Smooth muscle cell (in vitro differentiated cells): ENCODE measurements around the gene PTPRQ. TPM values are rescaled to one million over a fixed set of nuclear protein-coding genes. Genes with fewer than 3 reads are reported as not detected.

Experiments used
- DNase-seq: peaks from one replicate; lab custom pipeline; 2025; ENCODE audit not compliant: unreplicated experiment; lab: John Stamatoyannopoulos, UW
- H2AFZ ChIP-seq: fragments of 200-600 bp; sonication (generic); 2 replicates; pipeline ENCODE4 v1.6.0; 2016; ENCODE audit warnings: antibody characterized with exemption, low read depth, mild to moderate bottlenecking
- H3F3A ChIP-seq: fragments of 200-600 bp; sonication (generic); 2 replicates; pipeline ENCODE4 v1.6.0; 2017; ENCODE audit warnings: antibody characterized with exemption, low read depth
- H3K27ac ChIP-seq: fragments of 200-600 bp; sonication (generic); 2 replicates; pipeline ENCODE4 v1.5.1; 2016; ENCODE audit warnings: low read depth, mild to moderate bottlenecking
- H3K27me3 ChIP-seq: fragments of 200-600 bp; sonication (generic); 2 replicates; pipeline ENCODE4 v1.6.1; 2016; ENCODE audit warnings: low read depth, mild to moderate bottlenecking
- H3K36me3 ChIP-seq: fragments of 200-600 bp; sonication (generic); 2 replicates; pipeline ENCODE4 v1.5.1; 2016; ENCODE audit warnings: low read depth
- H3K4me1 ChIP-seq: fragments of 200-600 bp; sonication (generic); 2 replicates; pipeline ENCODE4 v1.5.1; 2016; ENCODE audit warnings: low read depth
- H3K4me2 ChIP-seq: fragments of 200-600 bp; sonication (generic); 2 replicates; pipeline ENCODE4 v1.6.0; 2016; ENCODE audit warnings: mild to moderate bottlenecking
- H3K4me3 ChIP-seq: fragments of 200-600 bp; sonication (generic); 2 replicates; pipeline ENCODE4 v1.5.1; 2016; ENCODE audit warnings: mild to moderate bottlenecking
- H3K79me2 ChIP-seq: fragments of 200-600 bp; sonication (generic); 2 replicates; pipeline ENCODE4 v1.6.0; 2016; ENCODE audit warnings: low read depth, mild to moderate bottlenecking
- H3K9ac ChIP-seq: fragments of 200-600 bp; sonication (generic); 2 replicates; pipeline ENCODE4 v1.6.0; 2016; ENCODE audit warnings: low read depth
- H3K9me3 ChIP-seq: fragments of 200-600 bp; sonication (generic); replicated peaks from 2 replicates; pipeline ENCODE4 v1.5.1; 2016; ENCODE audit warnings: low read depth
- H4K20me1 ChIP-seq: fragments of 200-600 bp; sonication (generic); 2 replicates; pipeline ENCODE4 v1.6.0; 2016; ENCODE audit warnings: low read depth
- CTCF ChIP-seq: fragments of 200-600 bp; sonication (generic); IDR thresholded peaks from 2 replicates; pipeline ENCODE4 v1.5.1; 2017; ENCODE audit warnings: borderline replicate concordance, mild to moderate bottlenecking, antibody characterized with exemption; ENCODE audit not compliant: insufficient read depth, poor library complexity, severe bottlenecking
- WGBS: methylation state at CpG from one replicate; pipeline ENCODE4 v1.1.7; 2016; ENCODE audit warnings: low lambda C conversion rate; 5-methylcytosine and 5-hydroxymethylcytosine counted together
- polyA plus RNA-seq: library from polyadenylated mRNA; unstranded; fragments of >200 nt; fragmentation: Nextera tagmentation; extraction: Ambion mirVana; gene quantifications from 2 replicates; pipeline ENCODE4 v1.2.1, GENCODE V29; 2016
- total RNA-seq: library from RNA; depleted of rRNA; stranded (reverse); fragments of >200 nt; gene quantifications from 2 replicates; pipeline ENCODE4 v1.2.3, GENCODE V29; 2014

PTPRQ gene
- total and polyA plus RNA-seq, 2 experiments from 2014 or later, result 0.04 TPM; not detected in 1

- DNase-seq, result no peak
- no peaks in the 10 kb centered on the region for H3K9me3 ChIP-seq
- H3F3A ChIP-seq, result no peaks in the 10 kb centered on the region
- WGBS, result 65% methylated on average over 4 of the region's 4 CpGs
- H3K79me2 ChIP-seq, result no peaks in the 10 kb centered on the region
- peak overlapping the region; percentile 92 for H2AFZ ChIP-seq
- H3K27ac ChIP-seq, result no peak overlapping the region
- TF ChIP-seq CTCF, result no peak
- no peaks in the 10 kb centered on the region for H4K20me1 ChIP-seq
- H3K36me3 ChIP-seq, result no peaks in the 10 kb centered on the region
- no peak overlapping the region for H3K9ac ChIP-seq
- H3K4me1 ChIP-seq, result peaks cover 11% of the 10 kb centered on the region
- peak overlapping the region; percentile 86 for H3K4me2 ChIP-seq
- peaks cover 77% of the 10 kb centered on the region for H3K27me3 ChIP-seq
- peak overlapping the region; percentile 45 for H3K4me3 ChIP-seq
Measured at GRCh38 chr12:80713419-80713818, 269.4 kb downstream of the PTPRQ start.

GRCh38 chr12:80714055-80714454 is 270.0 kb downstream of the PTPRQ start:
- H3K36me3 ChIP-seq, result no peaks in the 10 kb centered on the region
- H4K20me1 ChIP-seq, result no peaks in the 10 kb centered on the region
- H2AFZ ChIP-seq, result peak overlapping the region; percentile 92
- no peak overlapping the region for H3K27ac ChIP-seq
- no peaks in the 10 kb centered on the region for H3F3A ChIP-seq
- H3K4me1 ChIP-seq, result peaks cover 7% of the 10 kb centered on the region
- no peaks in the 10 kb centered on the region for H3K9me3 ChIP-seq
- H3K79me2 ChIP-seq, result no peaks in the 10 kb centered on the region
- peak overlapping the region; percentile 86 for H3K4me2 ChIP-seq
- no peak for TF ChIP-seq CTCF
- no peak overlapping the region for H3K9ac ChIP-seq
- no peak for DNase-seq
- 4% methylated on average over 16 of the region's 16 CpGs for WGBS
- H3K4me3 ChIP-seq, result peak overlapping the region; percentile 45
- H3K27me3 ChIP-seq, result peaks cover 76% of the 10 kb centered on the region

- no peaks in the 10 kb centered on the region for H3K9me3 ChIP-seq
- peaks cover 68% of the 10 kb centered on the region for H3K27me3 ChIP-seq
- no peaks in the 10 kb centered on the region for H3F3A ChIP-seq
- no peaks in the 10 kb centered on the region for H4K20me1 ChIP-seq
- peak overlapping the region; percentile 86 for H3K4me2 ChIP-seq
- H3K79me2 ChIP-seq, result no peaks in the 10 kb centered on the region
- no peak for DNase-seq
- H3K4me1 ChIP-seq, result peaks cover 7% of the 10 kb centered on the region
- no peak overlapping the region for H3K9ac ChIP-seq
- WGBS, result 31% methylated on average over 3 of the region's 3 CpGs
- no peak overlapping the region for H2AFZ ChIP-seq
- TF ChIP-seq CTCF, result no peak
- H3K36me3 ChIP-seq, result no peaks in the 10 kb centered on the region
- H3K4me3 ChIP-seq, result no peak overlapping the region
- H3K27ac ChIP-seq, result no peak overlapping the region
Measured at GRCh38 chr12:80714846-80715245, 270.8 kb downstream of the PTPRQ start.

GRCh38 chr12:80715713-80716249 is 271.7 kb downstream of the PTPRQ start:
- WGBS, result 57% methylated on average over 10 of the region's 10 CpGs

More at GRCh38 chr12:80715713-80716249, 271.7 kb downstream of the PTPRQ start:
- Histone ChIP-seq H3K4me2 (no peak overlapping the region), H3K9me3 (no peaks in the 10 kb centered on the region), H3K27me3 (peaks cover 58% of the 10 kb centered on the region), H3K79me2 (no peaks in the 10 kb centered on the region), H3K27ac (no peak overlapping the region), H3F3A (no peaks in the 10 kb centered on the region), H2AFZ (no peak overlapping the region), H3K9ac (no peak overlapping the region), H3K4me1 (peaks cover 7% of the 10 kb centered on the region), H3K36me3 (no peaks in the 10 kb centered on the region), H3K4me3 (no peak overlapping the region), H4K20me1 (no peaks in the 10 kb centered on the region)
- no peak for DNase-seq
- TF ChIP-seq CTCF, result no peak
